Measurements from ENCODE around the gene SLC13A2. TPM values are rescaled to one million over a fixed set of nuclear protein-coding genes. Genes with fewer than 3 reads are reported as not detected.

SLC13A2 gene
- total and polyA plus RNA-seq, 4 experiments from 2014 or later = not detected

- H3K4me1 Mint-ChIP-seq = peaks cover 6 to 10% (median 7%) of the 10 kb centered on the region in 4 donors
- no peak for DNase-seq
- POLR2A ChIA-PET (ENCODE audit: partially characterized antibody) = no interaction called here
- Histone ChIP-seq H3K36me3 (ENCODE audit: insufficient read depth, low read length) (no peaks in the 10 kb centered on the region), H3K4me3 (ENCODE audit: low read length in 2 of 2) (no peak overlapping the region), H3K27me3 (ENCODE audit: insufficient read depth, low read length) (no peaks in the 10 kb centered on the region), H3K4me1 (ENCODE audit: insufficient read depth, low read length) (peaks cover 6% of the 10 kb centered on the region), H3K27ac (ENCODE audit: low read depth, low read length) (no peak overlapping the region), H3K9me3 (ENCODE audit: control insufficient read depth in 1 of 2, low read length in 2 of 2) (no peaks in the 10 kb centered on the region)
- no peak overlapping the region for H3K4me3 Mint-ChIP-seq
- CTCF ChIA-PET (ENCODE audit: partially characterized antibody) = no interaction called here
- H3K27me3 Mint-ChIP-seq = no peaks in the 10 kb centered on the region
- intact Hi-C loops (cut with micrococcal nuclease) = no loop called here
- H3K36me3 Mint-ChIP-seq = no peaks in the 10 kb centered on the region
- H3K9me3 Mint-ChIP-seq = peaks cover 0 to 2% (median 0%) of the 10 kb centered on the region in 8 donors
- no peak overlapping the region for H3K27ac Mint-ChIP-seq
Measured at GRCh38 chr17:28477928-28478327, 4.5 kb downstream of the SLC13A2 start.

- peaks cover 6 to 10% (median 7%) of the 10 kb centered on the region in 4 donors for H3K4me1 Mint-ChIP-seq
- ChIA-PET CTCF (ENCODE audit: partially characterized antibody) (no interaction called here), POLR2A (ENCODE audit: partially characterized antibody) (no interaction called here)
- H3K9me3 Mint-ChIP-seq = peaks cover 0 to under 1% (median 0%) of the 10 kb centered on the region in 8 donors
- H3K27ac Mint-ChIP-seq = no peak overlapping the region
- intact Hi-C loops (cut with micrococcal nuclease) = no loop called here
- H3K36me3 ChIP-seq (ENCODE audit: insufficient read depth, low read length) = no peaks in the 10 kb centered on the region
- no peaks in the 10 kb centered on the region for H3K36me3 Mint-ChIP-seq
- no peak overlapping the region for H3K4me3 Mint-ChIP-seq
- H3K4me1 ChIP-seq (ENCODE audit: insufficient read depth, low read length) = peaks cover 6% of the 10 kb centered on the region
- H3K9me3 ChIP-seq (ENCODE audit: control insufficient read depth in 1 of 2, low read length in 2 of 2) = no peaks in the 10 kb centered on the region
- H3K27me3 ChIP-seq (ENCODE audit: insufficient read depth, low read length) = no peaks in the 10 kb centered on the region
- no peak for DNase-seq
- H3K27ac ChIP-seq (ENCODE audit: low read depth, low read length) = no peak overlapping the region
- H3K4me3 ChIP-seq (ENCODE audit: low read length in 2 of 2) = no peak overlapping the region
- no peaks in the 10 kb centered on the region for H3K27me3 Mint-ChIP-seq
Measured at GRCh38 chr17:28478712-28479615, 5.5 kb downstream of the SLC13A2 start.

GRCh38 chr17:28480278-28480677 is 6.8 kb downstream of the SLC13A2 start:
- ChIA-PET POLR2A (ENCODE audit: partially characterized antibody) (no interaction called here), CTCF (ENCODE audit: partially characterized antibody) (no interaction called here)

GRCh38 chr17:28480799-28481571 is 7.5 kb downstream of the SLC13A2 start:
- POLR2A ChIA-PET (ENCODE audit: partially characterized antibody) = no interaction called here
- Mint-ChIP-seq H3K4me3 (no peak overlapping the region), H3K36me3 (no peaks in the 10 kb centered on the region), H3K27ac (no peak overlapping the region), H3K9me3 (no peaks in the 10 kb centered on the region), H3K4me1 (peaks cover 0 to 1% (median 0%) of the 10 kb centered on the region in 4 donors), H3K27me3 (no peaks in the 10 kb centered on the region)
- Histone ChIP-seq H3K4me1 (ENCODE audit: insufficient read depth, low read length) (no peaks in the 10 kb centered on the region), H3K27ac (ENCODE audit: low read depth, low read length) (no peak overlapping the region), H3K36me3 (ENCODE audit: insufficient read depth, low read length) (no peaks in the 10 kb centered on the region), H3K27me3 (ENCODE audit: insufficient read depth, low read length) (no peaks in the 10 kb centered on the region), H3K9me3 (ENCODE audit: control insufficient read depth in 1 of 2, low read length in 2 of 2) (no peaks in the 10 kb centered on the region), H3K4me3 (ENCODE audit: low read length in 2 of 2) (no peak overlapping the region)
- CTCF ChIA-PET (ENCODE audit: partially characterized antibody) = no interaction called here
- no peak for DNase-seq
- intact Hi-C loops (cut with micrococcal nuclease) = no loop called here

More at GRCh38 chr17:28480278-28480677, 6.8 kb downstream of the SLC13A2 start:
- Mint-ChIP-seq H3K4me3 (no peak overlapping the region), H3K27ac (no peak overlapping the region), H3K9me3 (no peaks in the 10 kb centered on the region), H3K36me3 (no peaks in the 10 kb centered on the region), H3K27me3 (no peaks in the 10 kb centered on the region), H3K4me1 (peaks cover 4 to 8% (median 5%) of the 10 kb centered on the region in 4 donors)
- H3K4me3 ChIP-seq (ENCODE audit: low read length in 2 of 2) = no peak overlapping the region
- H3K4me1 ChIP-seq (ENCODE audit: insufficient read depth, low read length) = peaks cover 5% of the 10 kb centered on the region
- DNase-seq = no peak
- H3K9me3 ChIP-seq (ENCODE audit: control insufficient read depth in 1 of 2, low read length in 2 of 2) = no peaks in the 10 kb centered on the region
- H3K36me3 ChIP-seq (ENCODE audit: insufficient read depth, low read length) = no peaks in the 10 kb centered on the region
- intact Hi-C loops (cut with micrococcal nuclease) = no loop called here
- H3K27ac ChIP-seq (ENCODE audit: low read depth, low read length) = no peak overlapping the region
- H3K27me3 ChIP-seq (ENCODE audit: insufficient read depth, low read length) = no peaks in the 10 kb centered on the region

GRCh38 chr17:28482551-28483199 is 9.2 kb downstream of the SLC13A2 start:
- H3K4me1 ChIP-seq (ENCODE audit: insufficient read depth, low read length) = no peaks in the 10 kb centered on the region
- DNase-seq = no peak
- H3K4me3 ChIP-seq (ENCODE audit: low read length in 2 of 2) = no peak overlapping the region
- H3K36me3 Mint-ChIP-seq = no peaks in the 10 kb centered on the region
- no peaks in the 10 kb centered on the region for H3K9me3 ChIP-seq (ENCODE audit: control insufficient read depth in 1 of 2, low read length in 2 of 2)
- no peaks in the 10 kb centered on the region for H3K9me3 Mint-ChIP-seq
- ChIA-PET CTCF (ENCODE audit: partially characterized antibody) (interaction anchor here (2.0 kb wide), 1 partner anchor 12 kb away, joined by 8 read pairs; no protein-coding TSS in a partner anchor), POLR2A (ENCODE audit: partially characterized antibody) (no interaction called here)
- H3K27me3 ChIP-seq (ENCODE audit: insufficient read depth, low read length) = no peaks in the 10 kb centered on the region
- H3K36me3 ChIP-seq (ENCODE audit: insufficient read depth, low read length) = no peaks in the 10 kb centered on the region
- no peaks in the 10 kb centered on the region for H3K4me1 Mint-ChIP-seq
- no peaks in the 10 kb centered on the region for H3K27me3 Mint-ChIP-seq
- H3K27ac Mint-ChIP-seq = no peak overlapping the region
- H3K4me3 Mint-ChIP-seq = no peak overlapping the region
- H3K27ac ChIP-seq (ENCODE audit: low read depth, low read length) = no peak overlapping the region
- intact Hi-C loops (cut with micrococcal nuclease) = no loop called here

GRCh38 chr17:28484296-28484695 is 10.9 kb downstream of the SLC13A2 start:
- no peaks in the 10 kb centered on the region for H3K9me3 ChIP-seq (ENCODE audit: control insufficient read depth in 1 of 2, low read length in 2 of 2)
- no peaks in the 10 kb centered on the region for H3K4me1 ChIP-seq (ENCODE audit: insufficient read depth, low read length)
- H3K27ac ChIP-seq (ENCODE audit: low read depth, low read length) = no peak overlapping the region
- intact Hi-C loops (cut with micrococcal nuclease) = no loop called here
- ChIA-PET CTCF (ENCODE audit: partially characterized antibody) (interaction anchor here (2.0 kb wide), 1 partner anchor 11 kb away, joined by 8 read pairs; no protein-coding TSS in a partner anchor), POLR2A (ENCODE audit: partially characterized antibody) (no interaction called here)
- H3K27me3 Mint-ChIP-seq = no peaks in the 10 kb centered on the region
- peak overlapping the region in 1 of 7 donors; percentile 4 for H3K27ac Mint-ChIP-seq
- no peaks in the 10 kb centered on the region for H3K9me3 Mint-ChIP-seq
- H3K36me3 Mint-ChIP-seq = no peaks in the 10 kb centered on the region
- no peak for DNase-seq
- no peak overlapping the region for H3K4me3 ChIP-seq (ENCODE audit: low read length in 2 of 2)
- H3K27me3 ChIP-seq (ENCODE audit: insufficient read depth, low read length) = no peaks in the 10 kb centered on the region
- no peaks in the 10 kb centered on the region for H3K36me3 ChIP-seq (ENCODE audit: insufficient read depth, low read length)
- no peak overlapping the region for H3K4me3 Mint-ChIP-seq
- no peaks in the 10 kb centered on the region for H3K4me1 Mint-ChIP-seq

- Histone ChIP-seq H3K9me3 (ENCODE audit: control insufficient read depth in 1 of 2, low read length in 2 of 2) (no peaks in the 10 kb centered on the region), H3K27ac (ENCODE audit: low read depth, low read length) (no peak overlapping the region), H3K27me3 (ENCODE audit: insufficient read depth, low read length) (no peaks in the 10 kb centered on the region), H3K4me3 (ENCODE audit: low read length in 2 of 2) (no peak overlapping the region), H3K4me1 (ENCODE audit: insufficient read depth, low read length) (no peaks in the 10 kb centered on the region), H3K36me3 (ENCODE audit: insufficient read depth, low read length) (no peaks in the 10 kb centered on the region)
- Mint-ChIP-seq H3K9me3 (no peaks in the 10 kb centered on the region), H3K27ac (no peak overlapping the region), H3K36me3 (no peaks in the 10 kb centered on the region), H3K4me1 (no peaks in the 10 kb centered on the region), H3K4me3 (no peak overlapping the region), H3K27me3 (no peaks in the 10 kb centered on the region)
- no peak for DNase-seq
- POLR2A ChIA-PET (ENCODE audit: partially characterized antibody) = no interaction called here
- intact Hi-C loops (cut with micrococcal nuclease) = no loop called here
- CTCF ChIA-PET (ENCODE audit: partially characterized antibody) = interaction anchor here (1.7 to 2.0 kb wide), 2 partner anchors 10 kb away, joined by 5 to 8 read pairs; no protein-coding TSS in a partner anchor
Measured at GRCh38 chr17:28485049-28485448, 11.6 kb downstream of the SLC13A2 start.
